Measurements from ENCODE around the gene ASPRV1. TPM values are rescaled to one million over a fixed set of nuclear protein-coding genes. Genes with fewer than 3 reads are reported as not detected.

ASPRV1 gene
- total RNA-seq, 2 experiments from 2014 or later: 0.81 to 0.96 TPM

- ChIA-PET POLR2A (interaction anchor here (1.5 kb wide), 1 partner anchor 17 kb away, joined by 4 read pairs; the partner anchor contains the start of gene MXD1), CTCF (interaction anchor here (0.9 kb wide), 1 partner anchor 211 kb away, joined by 3 read pairs; no protein-coding TSS in a partner anchor)
- H3K27me3 Mint-ChIP-seq: no peaks in the 10 kb centered on the region
- TF ChIP-seq, protein P1, sequence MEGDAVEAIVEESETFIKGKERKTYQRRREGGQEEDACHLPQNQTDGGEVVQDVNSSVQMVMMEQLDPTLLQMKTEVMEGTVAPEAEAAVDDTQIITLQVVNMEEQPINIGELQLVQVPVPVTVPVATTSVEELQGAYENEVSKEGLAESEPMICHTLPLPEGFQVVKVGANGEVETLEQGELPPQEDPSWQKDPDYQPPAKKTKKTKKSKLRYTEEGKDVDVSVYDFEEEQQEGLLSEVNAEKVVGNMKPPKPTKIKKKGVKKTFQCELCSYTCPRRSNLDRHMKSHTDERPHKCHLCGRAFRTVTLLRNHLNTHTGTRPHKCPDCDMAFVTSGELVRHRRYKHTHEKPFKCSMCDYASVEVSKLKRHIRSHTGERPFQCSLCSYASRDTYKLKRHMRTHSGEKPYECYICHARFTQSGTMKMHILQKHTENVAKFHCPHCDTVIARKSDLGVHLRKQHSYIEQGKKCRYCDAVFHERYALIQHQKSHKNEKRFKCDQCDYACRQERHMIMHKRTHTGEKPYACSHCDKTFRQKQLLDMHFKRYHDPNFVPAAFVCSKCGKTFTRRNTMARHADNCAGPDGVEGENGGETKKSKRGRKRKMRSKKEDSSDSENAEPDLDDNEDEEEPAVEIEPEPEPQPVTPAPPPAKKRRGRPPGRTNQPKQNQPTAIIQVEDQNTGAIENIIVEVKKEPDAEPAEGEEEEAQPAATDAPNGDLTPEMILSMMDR (IDR thresholded peaks at IDR 0.05): no peak
- no peak overlapping the region for H3K4me3 Mint-ChIP-seq
- peak overlapping the region; percentile 21 for H3K27ac Mint-ChIP-seq
- ATAC-seq (ENCODE audit: poor library complexity) (no peak), DNase-seq (no peak)
- no peak overlapping the region for H3K27ac ChIP-seq (ENCODE audit: low read depth in 1 of 2, low read length in 2 of 2)
- H3K4me1 Mint-ChIP-seq (ENCODE audit: low read depth): peaks cover 22% of the 10 kb centered on the region
- peaks cover 70% of the 10 kb centered on the region for H3K36me3 Mint-ChIP-seq (ENCODE audit: low read depth)
- H3K4me1 ChIP-seq (ENCODE audit: insufficient read depth, low read length): peaks cover 14% of the 10 kb centered on the region
- no peaks in the 10 kb centered on the region for H3K9me3 ChIP-seq (ENCODE audit: control insufficient read depth in 1 of 2, insufficient read depth in 1 of 2, low read length in 2 of 2)
- intact Hi-C loops (cut with DNase I, micrococcal nuclease): no loop called here
- peaks cover 28% of the 10 kb centered on the region for H3K36me3 ChIP-seq (ENCODE audit: insufficient read depth, low read length)
- H3K9me3 Mint-ChIP-seq: no peaks in the 10 kb centered on the region
- H3K27me3 ChIP-seq (ENCODE audit: control insufficient read depth in 1 of 2, insufficient read depth in 2 of 2, low read length in 2 of 2): no peaks in the 10 kb centered on the region
- H3K4me3 ChIP-seq (ENCODE audit: low read length): no peak overlapping the region
Measured at GRCh38 chr2:69931832-69932595, 29.4 kb downstream of the ASPRV1 start.

DNA sequence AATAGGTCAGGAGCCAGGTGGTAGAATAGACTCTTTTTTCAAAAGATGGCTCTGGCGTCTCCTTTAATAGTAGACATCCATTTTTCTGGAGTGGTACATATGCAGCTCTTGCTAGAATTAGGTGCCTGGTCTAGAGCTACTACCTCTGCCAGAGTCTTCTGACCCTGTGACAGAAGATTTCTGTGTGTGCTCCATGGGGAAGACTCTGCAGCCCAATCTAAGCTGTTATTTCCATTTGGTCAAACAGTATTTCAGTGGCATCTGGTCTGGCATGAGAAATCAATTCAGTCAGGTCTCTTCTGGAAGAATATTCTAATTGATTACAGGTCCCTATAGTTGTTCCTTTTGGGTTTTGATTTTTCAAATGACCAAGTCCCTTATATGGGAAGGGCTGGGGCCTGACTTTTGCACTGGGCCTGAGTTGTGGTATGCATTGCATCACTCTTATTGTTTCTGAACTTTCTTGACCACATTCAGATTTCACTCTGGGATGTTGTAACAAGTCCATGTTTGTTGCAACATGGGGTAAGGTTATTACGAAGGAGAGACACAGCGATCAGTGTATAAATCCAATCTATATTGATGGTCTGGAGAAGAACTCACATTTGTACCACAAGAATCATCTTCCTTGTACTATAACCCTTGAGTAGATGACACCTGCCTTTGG is 34.4 kb downstream of the ASPRV1 start:
- no peaks in the 10 kb centered on the region for H3K9me3 Mint-ChIP-seq
- POLR2A ChIA-PET: interaction anchor here (1.4 kb wide), 1 partner anchor 13 kb away, joined by 11 read pairs; the partner anchor contains the start of gene MXD1
- H3K36me3 ChIP-seq (ENCODE audit: insufficient read depth, low read length): peaks cover 21% of the 10 kb centered on the region
- H3K4me1 ChIP-seq (ENCODE audit: insufficient read depth, low read length): peaks cover 4% of the 10 kb centered on the region
- no peaks in the 10 kb centered on the region for H3K27me3 Mint-ChIP-seq
- H3K9me3 ChIP-seq (ENCODE audit: control insufficient read depth in 1 of 2, insufficient read depth in 1 of 2, low read length in 2 of 2): no peaks in the 10 kb centered on the region
- CTCF ChIA-PET: no interaction called here
- no peak overlapping the region for H3K4me3 ChIP-seq (ENCODE audit: low read length)
- H3K27ac ChIP-seq (ENCODE audit: low read depth in 1 of 2, low read length in 2 of 2): no peak overlapping the region
- TF ChIP-seq, protein P1 (IDR thresholded peaks at IDR 0.05): no peak
- peaks cover 70% of the 10 kb centered on the region for H3K36me3 Mint-ChIP-seq (ENCODE audit: low read depth)
- H3K27me3 ChIP-seq (ENCODE audit: control insufficient read depth in 1 of 2, insufficient read depth in 2 of 2, low read length in 2 of 2): no peaks in the 10 kb centered on the region
- DNase-seq (peak in 1 of 14 experiments; percentile 37), ATAC-seq (ENCODE audit: poor library complexity) (no peak)
- intact Hi-C loops (cut with DNase I, micrococcal nuclease): no loop called here
- peaks cover 20% of the 10 kb centered on the region for H3K4me1 Mint-ChIP-seq (ENCODE audit: low read depth)
- H3K27ac Mint-ChIP-seq: no peak overlapping the region
- H3K4me3 Mint-ChIP-seq: no peak overlapping the region

- H3K36me3 Mint-ChIP-seq (ENCODE audit: low read depth): peaks cover 77% of the 10 kb centered on the region
- ChIA-PET CTCF (interaction anchor here (0.7 to 1.2 kb wide), 2 partner anchors 101 to 155 kb away, joined by 3 to 4 read pairs; no protein-coding TSS in a partner anchor), POLR2A (interaction anchor here (1.9 kb wide), 1 partner anchor 8 kb away, joined by 6 read pairs; the partner anchor contains the start of gene MXD1)
- H3K27me3 Mint-ChIP-seq: no peaks in the 10 kb centered on the region
- TF ChIP-seq, protein P1 (IDR thresholded peaks at IDR 0.05): no peak
- intact Hi-C loops (cut with DNase I, micrococcal nuclease): no loop called here
- Histone ChIP-seq H3K4me3 (ENCODE audit: low read length) (no peak overlapping the region), H3K9me3 (ENCODE audit: control insufficient read depth in 1 of 2, insufficient read depth in 1 of 2, low read length in 2 of 2) (no peaks in the 10 kb centered on the region), H3K27ac (ENCODE audit: low read depth in 1 of 2, low read length in 2 of 2) (no peak overlapping the region), H3K27me3 (ENCODE audit: control insufficient read depth in 1 of 2, insufficient read depth in 2 of 2, low read length in 2 of 2) (no peaks in the 10 kb centered on the region), H3K36me3 (ENCODE audit: insufficient read depth, low read length) (peaks cover 34% of the 10 kb centered on the region), H3K4me1 (ENCODE audit: insufficient read depth, low read length) (no peaks in the 10 kb centered on the region)
- DNase-seq: no peak
- H3K4me3 Mint-ChIP-seq: no peak overlapping the region
- no peaks in the 10 kb centered on the region for H3K9me3 Mint-ChIP-seq
- H3K4me1 Mint-ChIP-seq (ENCODE audit: low read depth): peaks cover 16% of the 10 kb centered on the region
- H3K27ac Mint-ChIP-seq: no peak overlapping the region
- no peak for ATAC-seq (ENCODE audit: poor library complexity)
Measured at GRCh38 chr2:69923116-69923515, 38.3 kb downstream of the ASPRV1 start.
